ENCODE measurements around the gene CCSAP.
"Not testable (repeated sequence)": the region's sequence is repeated elsewhere in the genome, so short reads cannot be mapped to it uniquely, and the experiment has no call there.

The CCSAP gene

GRCh38 chr1:229297746-229298145 is 45.1 kb downstream of the CCSAP start:
- no peak overlapping the region for H3K4me3 Mint-ChIP-seq
- H3K4me1 Mint-ChIP-seq (ENCODE audit: low read depth), result no peaks in the 10 kb centered on the region
- H3K9me3 Mint-ChIP-seq, result no peaks in the 10 kb centered on the region
- no peak for DNase-seq
- H3K27ac Mint-ChIP-seq, result no peak overlapping the region
- peaks cover 61% of the 10 kb centered on the region for H3K36me3 Mint-ChIP-seq (ENCODE audit: low read depth)
- H3K27me3 Mint-ChIP-seq, result no peaks in the 10 kb centered on the region

GRCh38 chr1:229296541-229296941 is 46.3 kb downstream of the CCSAP start:
- peaks cover 62% of the 10 kb centered on the region for H3K36me3 Mint-ChIP-seq (ENCODE audit: low read depth)
- peaks cover under 1% of the 10 kb centered on the region for H3K9me3 Mint-ChIP-seq
- H3K4me3 Mint-ChIP-seq, result no peak overlapping the region
- H3K27me3 Mint-ChIP-seq, result no peaks in the 10 kb centered on the region
- no peak overlapping the region for H3K27ac Mint-ChIP-seq
- no peak for DNase-seq
- H3K4me1 Mint-ChIP-seq (ENCODE audit: low read depth), result no peaks in the 10 kb centered on the region

- no peak overlapping the region for H3K4me3 Mint-ChIP-seq
- no peaks in the 10 kb centered on the region for H3K27me3 Mint-ChIP-seq
- no peaks in the 10 kb centered on the region for H3K4me1 Mint-ChIP-seq (ENCODE audit: low read depth)
- H3K36me3 Mint-ChIP-seq (ENCODE audit: low read depth), result peaks cover 64% of the 10 kb centered on the region
- peaks cover 2% of the 10 kb centered on the region for H3K9me3 Mint-ChIP-seq
- no peak overlapping the region for H3K27ac Mint-ChIP-seq
- DNase-seq, result no peak
Measured at GRCh38 chr1:229295745-229296144, 47.1 kb downstream of the CCSAP start.

GRCh38 chr1:229293528-229294204 is 49.2 kb downstream of the CCSAP start:
- Mint-ChIP-seq H3K4me3 (no peak overlapping the region), H3K4me1 (ENCODE audit: low read depth) (peaks cover 2% of the 10 kb centered on the region), H3K9me3 (peaks cover 2% of the 10 kb centered on the region), H3K36me3 (ENCODE audit: low read depth) (peaks cover 65% of the 10 kb centered on the region), H3K27ac (no peak overlapping the region), H3K27me3 (no peaks in the 10 kb centered on the region)
- DNase-seq, result no peak

GRCh38 chr1:229291686-229292085 is 51.2 kb downstream of the CCSAP start:
- H3K27ac Mint-ChIP-seq, H3K9me3 Mint-ChIP-seq, H3K4me3 Mint-ChIP-seq, H3K27me3 Mint-ChIP-seq, DNase-seq: not testable (repeated sequence)
- Mint-ChIP-seq H3K4me1 (ENCODE audit: low read depth) (peaks cover 17% of the 10 kb centered on the region), H3K36me3 (ENCODE audit: low read depth) (peaks cover 69% of the 10 kb centered on the region)

- Mint-ChIP-seq H3K27me3 (no peaks in the 10 kb centered on the region), H3K36me3 (ENCODE audit: low read depth) (peaks cover 55% of the 10 kb centered on the region), H3K4me3 (no peak overlapping the region), H3K4me1 (ENCODE audit: low read depth) (peaks cover 36% of the 10 kb centered on the region), H3K27ac (no peak overlapping the region), H3K9me3 (peaks cover 2% of the 10 kb centered on the region)
- DNase-seq, result no peak
Measured at GRCh38 chr1:229288516-229288915, 54.3 kb downstream of the CCSAP start.

GRCh38 chr1:229287267-229287666 is 55.6 kb downstream of the CCSAP start:
- H3K9me3 Mint-ChIP-seq, result peaks cover 2% of the 10 kb centered on the region
- DNase-seq, result no peak
- peaks cover 46% of the 10 kb centered on the region for H3K4me1 Mint-ChIP-seq (ENCODE audit: low read depth)
- H3K27ac Mint-ChIP-seq, result no peak overlapping the region
- H3K36me3 Mint-ChIP-seq (ENCODE audit: low read depth), result peaks cover 59% of the 10 kb centered on the region
- no peaks in the 10 kb centered on the region for H3K27me3 Mint-ChIP-seq
- no peak overlapping the region for H3K4me3 Mint-ChIP-seq

- H3K4me3 Mint-ChIP-seq, result no peak overlapping the region
- H3K36me3 Mint-ChIP-seq (ENCODE audit: low read depth), result peaks cover 62% of the 10 kb centered on the region
- peaks cover 54% of the 10 kb centered on the region for H3K4me1 Mint-ChIP-seq (ENCODE audit: low read depth)
- H3K27ac Mint-ChIP-seq, result peak overlapping the region; percentile 26
- H3K27me3 Mint-ChIP-seq, result no peaks in the 10 kb centered on the region
- DNase-seq, result no peak
- no peaks in the 10 kb centered on the region for H3K9me3 Mint-ChIP-seq
Measured at GRCh38 chr1:229286099-229286766, 56.6 kb downstream of the CCSAP start.

- Mint-ChIP-seq H3K9me3 (no peaks in the 10 kb centered on the region), H3K4me3 (no peak overlapping the region), H3K27me3 (no peaks in the 10 kb centered on the region), H3K27ac (peak overlapping the region; percentile 45), H3K4me1 (ENCODE audit: low read depth) (peaks cover 62% of the 10 kb centered on the region), H3K36me3 (ENCODE audit: low read depth) (peaks cover 58% of the 10 kb centered on the region)
- DNase-seq, result no peak
Measured at GRCh38 chr1:229285440-229285839, 57.4 kb downstream of the CCSAP start.

GRCh38 chr1:229284887-229285286 is 58.0 kb downstream of the CCSAP start:
- no peak overlapping the region for H3K4me3 Mint-ChIP-seq
- H3K27ac Mint-ChIP-seq, result no peak overlapping the region
- peaks cover 67% of the 10 kb centered on the region for H3K4me1 Mint-ChIP-seq (ENCODE audit: low read depth)
- H3K9me3 Mint-ChIP-seq, result no peaks in the 10 kb centered on the region
- no peak for DNase-seq
- peaks cover 57% of the 10 kb centered on the region for H3K36me3 Mint-ChIP-seq (ENCODE audit: low read depth)
- no peaks in the 10 kb centered on the region for H3K27me3 Mint-ChIP-seq

- no peak overlapping the region for H3K27ac Mint-ChIP-seq
- no peak for DNase-seq
- H3K4me1 Mint-ChIP-seq (ENCODE audit: low read depth), result peaks cover 66% of the 10 kb centered on the region
- H3K27me3 Mint-ChIP-seq, result no peaks in the 10 kb centered on the region
- no peak overlapping the region for H3K4me3 Mint-ChIP-seq
- no peaks in the 10 kb centered on the region for H3K9me3 Mint-ChIP-seq
- H3K36me3 Mint-ChIP-seq (ENCODE audit: low read depth), result peaks cover 41% of the 10 kb centered on the region
Measured at GRCh38 chr1:229283183-229283611, 59.6 kb downstream of the CCSAP start.

- Mint-ChIP-seq H3K36me3 (ENCODE audit: low read depth) (peaks cover 36% of the 10 kb centered on the region), H3K27ac (peak overlapping the region; percentile 5), H3K9me3 (no peaks in the 10 kb centered on the region), H3K4me1 (ENCODE audit: low read depth) (peaks cover 62% of the 10 kb centered on the region), H3K4me3 (no peak overlapping the region), H3K27me3 (no peaks in the 10 kb centered on the region)
- DNase-seq, result no peak
Measured at GRCh38 chr1:229282295-229282823, 60.5 kb downstream of the CCSAP start.

GRCh38 chr1:229281339-229281926 is 61.4 kb downstream of the CCSAP start:
- Mint-ChIP-seq H3K9me3 (no peaks in the 10 kb centered on the region), H3K4me3 (no peak overlapping the region)

GRCh38 chr1:229280921-229281320 is 61.9 kb downstream of the CCSAP start:
- peak overlapping the region; percentile 70 for H3K27ac Mint-ChIP-seq
- H3K27me3 Mint-ChIP-seq, result no peaks in the 10 kb centered on the region
- no peak for DNase-seq

More at GRCh38 chr1:229281339-229281926, 61.4 kb downstream of the CCSAP start:
- H3K27me3 Mint-ChIP-seq, result no peaks in the 10 kb centered on the region
- H3K4me1 Mint-ChIP-seq (ENCODE audit: low read depth), result peaks cover 53% of the 10 kb centered on the region
- H3K27ac Mint-ChIP-seq, result peak overlapping the region; percentile 70
- DNase-seq, result no peak
- H3K36me3 Mint-ChIP-seq (ENCODE audit: low read depth), result peaks cover 28% of the 10 kb centered on the region

More at GRCh38 chr1:229280921-229281320, 61.9 kb downstream of the CCSAP start:
- H3K4me1 Mint-ChIP-seq (ENCODE audit: low read depth), result peaks cover 52% of the 10 kb centered on the region
- H3K36me3 Mint-ChIP-seq (ENCODE audit: low read depth), result peaks cover 32% of the 10 kb centered on the region
- no peak overlapping the region for H3K4me3 Mint-ChIP-seq
- no peaks in the 10 kb centered on the region for H3K9me3 Mint-ChIP-seq

Measured in activated T-cell treated with anti-CD3 and anti-CD28 coated beads, Interleukin-2, amount 50 U/mL, for 24 hours (primary cell).